Measurements from ENCODE around the gene P2RX3. TPM values are rescaled to one million over a fixed set of nuclear protein-coding genes. Genes with fewer than 3 reads are reported as not detected.

The P2RX3 gene
- total and polyA plus RNA-seq, 2 donors, result 0.02 to 0.76 TPM

DNA sequence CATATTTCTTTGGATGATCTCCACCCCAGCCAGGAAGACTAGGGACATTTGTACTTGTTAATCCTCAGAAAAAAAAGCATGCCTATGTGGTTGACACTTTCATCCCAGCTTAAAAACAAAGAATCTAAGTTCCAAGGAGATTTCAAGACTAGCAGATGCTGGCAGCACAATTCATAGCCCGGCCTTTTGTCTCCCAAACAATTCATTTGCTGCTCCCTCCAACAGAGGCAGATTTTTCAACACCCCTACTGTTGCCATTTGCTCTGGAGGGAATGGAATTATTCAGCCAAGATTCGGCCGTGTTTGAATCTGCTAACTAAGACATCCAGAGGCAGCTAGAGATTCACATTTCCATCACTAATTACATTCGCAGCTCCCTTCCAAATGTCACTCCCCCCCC, 15.3 kb downstream of the P2RX3 start:
- Histone ChIP-seq H3K36me3 (ENCODE audit: control insufficient read depth in 2 of 2, insufficient read depth in 2 of 2, low read length in 1 of 2) (no peaks in the 10 kb centered on the region), H3K4me3 (ENCODE audit: low read length in 2 of 2) (no peak overlapping the region), H3K27ac (ENCODE audit: low read depth in 1 of 2, low read length in 1 of 2) (no peak overlapping the region), H3K9me3 (ENCODE audit: control insufficient read depth in 2 of 2, insufficient read depth in 1 of 2, low read length in 1 of 2) (no peaks in the 10 kb centered on the region), H3K4me1 (ENCODE audit: control insufficient read depth in 2 of 2, insufficient read depth in 2 of 2, low read length in 2 of 2) (no peaks in the 10 kb centered on the region), H3K27me3 (ENCODE audit: control insufficient read depth in 2 of 2, insufficient read depth in 1 of 2, low read length in 1 of 2) (peaks cover 0 to 6% of the 10 kb centered on the region in 2 donors)
- 90% methylated on average over 4 of the region's 4 CpGs for WGBS
- no peak for DNase-seq (ENCODE audit: low read depth in 6 of 9, low spot score in 9 of 9)

DNA sequence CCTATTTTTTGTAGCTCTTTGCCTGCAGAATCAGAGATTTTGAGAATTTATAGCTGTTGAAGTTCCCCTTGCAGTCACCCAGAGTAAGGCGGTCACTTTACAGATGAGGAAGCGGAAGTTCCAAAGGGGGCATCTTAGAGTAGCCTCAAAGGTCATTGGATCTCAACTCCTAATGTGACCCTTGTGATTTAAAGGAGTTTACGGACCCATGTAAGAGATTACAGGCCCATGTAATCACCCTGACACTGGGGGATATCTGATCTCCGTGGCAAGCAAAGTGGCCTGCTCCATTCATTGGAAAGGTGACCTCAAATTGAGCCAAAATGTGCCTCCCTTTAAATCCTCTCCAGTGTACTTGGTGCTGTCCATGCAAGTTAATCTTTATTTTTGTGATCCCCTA, 15.7 kb downstream of the P2RX3 start:
- Histone ChIP-seq H3K36me3 (ENCODE audit: control insufficient read depth in 2 of 2, insufficient read depth in 2 of 2, low read length in 1 of 2) (no peaks in the 10 kb centered on the region), H3K4me1 (ENCODE audit: control insufficient read depth in 2 of 2, insufficient read depth in 2 of 2, low read length in 2 of 2) (no peaks in the 10 kb centered on the region), H3K9me3 (ENCODE audit: control insufficient read depth in 2 of 2, insufficient read depth in 1 of 2, low read length in 1 of 2) (no peaks in the 10 kb centered on the region), H3K4me3 (ENCODE audit: low read length in 2 of 2) (no peak overlapping the region), H3K27ac (ENCODE audit: low read depth in 1 of 2, low read length in 1 of 2) (no peak overlapping the region), H3K27me3 (ENCODE audit: control insufficient read depth in 2 of 2, insufficient read depth in 1 of 2, low read length in 1 of 2) (peaks cover 0 to 6% of the 10 kb centered on the region in 2 donors)
- WGBS, result 88% methylated on average over 4 of the region's 4 CpGs
- no peak for DNase-seq (ENCODE audit: low read depth in 6 of 9, low spot score in 9 of 9)

DNA sequence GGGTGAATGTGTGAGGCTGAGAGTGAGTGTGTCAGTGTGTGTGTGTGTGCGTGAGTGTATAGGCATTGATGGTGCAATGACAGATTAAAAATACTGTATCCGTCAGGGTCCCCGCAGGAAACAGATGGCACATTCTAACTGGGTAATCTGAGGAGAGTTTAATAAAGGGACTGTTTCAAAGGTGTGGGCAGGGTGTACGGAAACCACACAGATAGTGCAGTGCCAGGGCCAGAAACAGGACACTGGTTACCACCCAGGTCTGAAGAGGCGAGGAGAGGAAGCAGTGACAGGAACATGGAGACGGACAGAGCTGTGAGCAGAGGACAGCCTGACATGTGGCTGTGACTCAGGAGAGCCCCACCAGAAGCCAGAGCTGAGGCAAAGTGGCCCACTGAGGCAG, 16.5 kb downstream of the P2RX3 start:
- no peak overlapping the region for H3K4me3 ChIP-seq (ENCODE audit: low read length in 2 of 2)
- no peaks in the 10 kb centered on the region for H3K36me3 ChIP-seq (ENCODE audit: control insufficient read depth in 2 of 2, insufficient read depth in 2 of 2, low read length in 1 of 2)
- H3K27ac ChIP-seq (ENCODE audit: low read depth in 1 of 2, low read length in 1 of 2), result no peak overlapping the region
- 45% methylated on average over 6 of the region's 6 CpGs for WGBS
- H3K4me1 ChIP-seq (ENCODE audit: control insufficient read depth in 2 of 2, insufficient read depth in 2 of 2, low read length in 2 of 2), result no peaks in the 10 kb centered on the region
- no peaks in the 10 kb centered on the region for H3K9me3 ChIP-seq (ENCODE audit: control insufficient read depth in 2 of 2, insufficient read depth in 1 of 2, low read length in 1 of 2)
- no peak for DNase-seq (ENCODE audit: low read depth in 6 of 9, low spot score in 9 of 9)
- H3K27me3 ChIP-seq (ENCODE audit: control insufficient read depth in 2 of 2, insufficient read depth in 1 of 2, low read length in 1 of 2), result peaks cover 0 to 3% of the 10 kb centered on the region in 2 donors

DNA sequence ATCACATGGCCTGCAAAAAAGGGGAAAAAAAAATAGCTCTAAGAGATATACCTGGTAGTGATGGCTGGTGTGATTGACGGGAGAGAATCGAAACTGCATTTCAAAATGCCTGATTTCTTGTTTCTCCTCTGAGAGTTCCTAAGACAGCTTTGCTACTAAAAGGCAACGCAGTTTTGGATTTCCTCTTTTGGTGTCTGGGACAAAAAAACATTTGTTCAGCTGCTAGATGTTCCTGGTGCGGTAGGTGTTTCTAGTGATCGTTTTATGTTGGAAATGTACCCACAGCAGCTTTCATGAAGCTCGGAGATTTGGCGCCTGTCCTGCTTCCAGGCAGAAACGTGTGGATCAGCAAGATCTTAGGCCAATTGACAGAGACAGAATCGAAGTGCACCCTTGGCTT, 18.1 kb downstream of the P2RX3 start:
- Histone ChIP-seq H3K4me1 (ENCODE audit: control insufficient read depth in 2 of 2, insufficient read depth in 2 of 2, low read length in 2 of 2) (no peaks in the 10 kb centered on the region), H3K27ac (ENCODE audit: low read depth in 1 of 2, low read length in 1 of 2) (no peak overlapping the region), H3K27me3 (ENCODE audit: control insufficient read depth in 2 of 2, insufficient read depth in 1 of 2, low read length in 1 of 2) (peaks cover 0 to 3% of the 10 kb centered on the region in 2 donors), H3K4me3 (ENCODE audit: low read length in 2 of 2) (no peak overlapping the region), H3K36me3 (ENCODE audit: control insufficient read depth in 2 of 2, insufficient read depth in 2 of 2, low read length in 1 of 2) (no peaks in the 10 kb centered on the region), H3K9me3 (ENCODE audit: control insufficient read depth in 2 of 2, insufficient read depth in 1 of 2, low read length in 1 of 2) (no peaks in the 10 kb centered on the region)
- no peak for DNase-seq (ENCODE audit: low read depth in 6 of 9, low spot score in 9 of 9)
- 27% methylated on average over 9 of the region's 9 CpGs for WGBS

DNA sequence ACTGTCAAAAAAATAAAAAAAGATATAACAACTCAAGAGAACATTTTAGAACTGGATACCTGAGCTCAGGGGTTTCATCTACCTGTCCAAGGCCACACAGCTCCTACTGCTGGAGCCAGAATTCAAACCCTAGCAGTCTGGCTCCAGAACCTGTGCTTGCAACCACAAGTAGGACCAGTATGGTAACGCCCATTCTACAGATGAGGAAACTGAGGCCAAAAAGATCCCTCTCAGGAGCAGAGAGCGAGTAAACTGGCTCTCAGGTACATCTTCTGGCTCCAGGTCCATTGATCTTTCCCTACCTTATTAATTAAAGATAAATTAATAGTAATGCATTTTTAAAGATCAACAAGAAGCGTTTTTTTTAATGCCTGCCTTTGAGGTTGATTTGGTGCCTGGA, 19.2 kb downstream of the P2RX3 start:
- H3K4me1 ChIP-seq (ENCODE audit: control insufficient read depth in 2 of 2, insufficient read depth in 2 of 2, low read length in 2 of 2), result no peaks in the 10 kb centered on the region
- peaks cover 0 to 3% of the 10 kb centered on the region in 2 donors for H3K27me3 ChIP-seq (ENCODE audit: control insufficient read depth in 2 of 2, insufficient read depth in 1 of 2, low read length in 1 of 2)
- no peak for DNase-seq (ENCODE audit: low read depth in 6 of 9, low spot score in 9 of 9)
- H3K9me3 ChIP-seq (ENCODE audit: control insufficient read depth in 2 of 2, insufficient read depth in 1 of 2, low read length in 1 of 2), result no peaks in the 10 kb centered on the region
- 98% methylated on average over 3 of the region's 3 CpGs for whole genome bisulfite sequencing
- no peak overlapping the region for H3K4me3 ChIP-seq (ENCODE audit: low read length in 2 of 2)
- H3K36me3 ChIP-seq (ENCODE audit: control insufficient read depth in 2 of 2, insufficient read depth in 2 of 2, low read length in 1 of 2), result no peaks in the 10 kb centered on the region
- no peak overlapping the region for H3K27ac ChIP-seq (ENCODE audit: low read depth in 1 of 2, low read length in 1 of 2)

DNA sequence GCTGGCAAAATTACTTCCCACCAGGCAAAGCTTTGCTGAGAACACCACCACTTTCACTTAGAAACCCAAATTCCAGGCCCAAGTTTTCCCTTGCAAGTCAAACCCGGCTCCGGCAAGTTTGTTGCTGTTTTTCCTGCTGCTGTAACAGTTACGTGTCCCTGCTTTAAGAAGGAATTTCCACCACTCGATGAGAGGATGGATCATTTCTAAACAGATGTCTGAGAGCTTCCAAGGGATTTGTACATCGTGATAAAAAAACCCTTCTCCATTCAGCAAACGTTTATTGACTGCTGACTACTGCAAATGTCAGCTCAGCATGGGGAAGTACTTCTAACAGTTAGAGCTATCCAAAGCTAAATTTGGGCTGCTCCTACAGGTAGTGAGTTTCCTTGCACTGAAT, 19.7 kb downstream of the P2RX3 start:
- no peaks in the 10 kb centered on the region for H3K9me3 ChIP-seq (ENCODE audit: control insufficient read depth in 2 of 2, insufficient read depth in 1 of 2, low read length in 1 of 2)
- H3K4me1 ChIP-seq (ENCODE audit: control insufficient read depth in 2 of 2, insufficient read depth in 2 of 2, low read length in 2 of 2), result no peaks in the 10 kb centered on the region
- H3K4me3 ChIP-seq (ENCODE audit: low read length in 2 of 2), result no peak overlapping the region
- H3K27me3 ChIP-seq (ENCODE audit: control insufficient read depth in 2 of 2, insufficient read depth in 1 of 2, low read length in 1 of 2), result peaks cover 0 to 3% of the 10 kb centered on the region in 2 donors
- no peak for DNase-seq (ENCODE audit: low read depth in 6 of 9, low spot score in 9 of 9)
- H3K27ac ChIP-seq (ENCODE audit: low read depth in 1 of 2, low read length in 1 of 2), result no peak overlapping the region
- 68% methylated on average over 6 of the region's 6 CpGs for WGBS
- H3K36me3 ChIP-seq (ENCODE audit: control insufficient read depth in 2 of 2, insufficient read depth in 2 of 2, low read length in 1 of 2), result no peaks in the 10 kb centered on the region

DNA sequence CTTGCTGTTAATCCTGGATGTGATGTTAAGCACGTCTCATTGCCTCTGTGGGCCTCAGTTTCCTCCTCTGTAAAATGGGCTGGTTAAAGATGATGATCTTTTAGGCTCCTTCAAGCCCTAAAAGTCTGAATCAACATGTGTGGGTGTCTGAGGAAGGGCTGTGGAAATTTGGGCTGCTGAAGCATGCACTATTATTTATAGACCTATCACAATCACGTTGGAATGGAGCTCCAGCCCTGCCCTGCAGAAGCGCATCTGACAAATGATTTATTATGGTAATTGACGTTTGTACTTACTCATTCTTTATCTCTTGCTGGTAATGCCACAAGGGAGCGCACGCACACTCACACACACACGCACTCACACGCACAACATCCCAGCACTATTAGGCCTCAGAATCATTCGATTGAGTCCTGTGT, 20.4 kb downstream of the P2RX3 start:
- 91% methylated on average over 9 of the region's 9 CpGs for WGBS

DNA sequence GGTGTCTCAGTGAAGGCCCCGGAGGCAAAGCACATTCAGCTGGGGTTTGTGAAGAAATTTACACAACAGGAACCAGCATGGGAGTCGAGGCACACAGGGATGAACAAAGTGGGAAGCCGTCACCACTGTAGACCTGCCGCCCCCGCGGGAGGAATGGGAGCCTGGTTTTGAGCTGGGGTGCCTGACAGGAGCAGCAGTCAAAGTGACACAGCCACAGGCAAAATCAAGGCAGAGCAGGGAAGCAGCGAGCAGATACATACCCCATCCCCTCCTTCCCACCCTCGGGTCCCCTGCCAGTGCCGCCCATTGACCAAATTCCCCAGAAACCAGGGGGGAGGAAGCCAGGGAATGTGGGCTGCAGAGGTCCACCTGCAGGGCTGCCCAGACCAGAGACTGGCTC, 20.8 kb downstream of the P2RX3 start:
- Histone ChIP-seq H3K4me3 (ENCODE audit: low read length in 2 of 2) (no peak overlapping the region), H3K36me3 (ENCODE audit: control insufficient read depth in 2 of 2, insufficient read depth in 2 of 2, low read length in 1 of 2) (no peaks in the 10 kb centered on the region), H3K4me1 (ENCODE audit: control insufficient read depth in 2 of 2, insufficient read depth in 2 of 2, low read length in 2 of 2) (no peaks in the 10 kb centered on the region), H3K27ac (ENCODE audit: low read depth in 1 of 2, low read length in 1 of 2) (no peak overlapping the region), H3K27me3 (ENCODE audit: control insufficient read depth in 2 of 2, insufficient read depth in 1 of 2, low read length in 1 of 2) (peaks cover 0 to 3% of the 10 kb centered on the region in 2 donors), H3K9me3 (ENCODE audit: control insufficient read depth in 2 of 2, insufficient read depth in 1 of 2, low read length in 1 of 2) (no peaks in the 10 kb centered on the region)
- DNase-seq (ENCODE audit: low read depth in 6 of 9, low spot score in 9 of 9), result no peak
- WGBS, result 93% methylated on average over 9 of the region's 9 CpGs

More for the DNA sequence above, 20.4 kb downstream of the P2RX3 start:
- DNase-seq (ENCODE audit: low read depth in 6 of 9, low spot score in 9 of 9), result no peak
- H3K27me3 ChIP-seq (ENCODE audit: control insufficient read depth in 2 of 2, insufficient read depth in 1 of 2, low read length in 1 of 2), result peaks cover 0 to 3% of the 10 kb centered on the region in 2 donors
- H3K27ac ChIP-seq (ENCODE audit: low read depth in 1 of 2, low read length in 1 of 2), result no peak overlapping the region
- H3K4me1 ChIP-seq (ENCODE audit: control insufficient read depth in 2 of 2, insufficient read depth in 2 of 2, low read length in 2 of 2), result no peaks in the 10 kb centered on the region
- H3K36me3 ChIP-seq (ENCODE audit: control insufficient read depth in 2 of 2, insufficient read depth in 2 of 2, low read length in 1 of 2), result no peaks in the 10 kb centered on the region
- H3K4me3 ChIP-seq (ENCODE audit: low read length in 2 of 2), result no peak overlapping the region
- no peaks in the 10 kb centered on the region for H3K9me3 ChIP-seq (ENCODE audit: control insufficient read depth in 2 of 2, insufficient read depth in 1 of 2, low read length in 1 of 2)

DNA sequence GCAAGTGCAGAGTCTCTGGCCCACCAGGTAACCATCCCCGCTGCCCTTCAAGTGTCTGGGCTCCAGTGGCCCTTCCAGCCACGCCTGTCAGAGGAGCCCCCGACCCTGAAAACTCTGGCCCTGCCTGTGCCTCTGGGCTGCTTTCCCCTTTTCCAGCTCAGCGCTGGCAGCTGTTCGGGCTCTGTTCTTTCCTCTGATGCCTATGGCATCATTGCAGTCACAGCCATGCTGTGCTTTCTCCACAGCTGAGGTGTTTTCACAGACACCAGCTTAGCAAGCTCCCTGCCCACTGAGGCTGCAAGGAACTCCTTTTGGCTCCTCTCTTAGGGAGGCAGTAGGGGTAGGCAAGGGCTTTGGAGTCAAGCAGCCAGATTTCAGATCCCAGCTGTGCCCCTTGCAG, 21.2 kb downstream of the P2RX3 start:
- DNase-seq (ENCODE audit: low read depth in 6 of 9, low spot score in 9 of 9), result no peak
- H3K27ac ChIP-seq (ENCODE audit: low read depth in 1 of 2, low read length in 1 of 2), result no peak overlapping the region
- no peaks in the 10 kb centered on the region for H3K36me3 ChIP-seq (ENCODE audit: control insufficient read depth in 2 of 2, insufficient read depth in 2 of 2, low read length in 1 of 2)
- H3K27me3 ChIP-seq (ENCODE audit: control insufficient read depth in 2 of 2, insufficient read depth in 1 of 2, low read length in 1 of 2), result peaks cover 0 to 3% of the 10 kb centered on the region in 2 donors
- no peaks in the 10 kb centered on the region for H3K4me1 ChIP-seq (ENCODE audit: control insufficient read depth in 2 of 2, insufficient read depth in 2 of 2, low read length in 2 of 2)
- H3K4me3 ChIP-seq (ENCODE audit: low read length in 2 of 2), result no peak overlapping the region
- WGBS, result 96% methylated on average over 5 of the region's 5 CpGs
- no peaks in the 10 kb centered on the region for H3K9me3 ChIP-seq (ENCODE audit: control insufficient read depth in 2 of 2, insufficient read depth in 1 of 2, low read length in 1 of 2)
